Pons (tissue), 1 donor: Measurements from ENCODE around the gene ODR4.
"Not testable (repeated sequence)": the region's sequence is repeated elsewhere in the genome, so short reads cannot be mapped to it uniquely, and the experiment has no call there.

Experiments
- DNase-seq: peaks from one replicate; pipeline ENCODE4 v3.0.0-alpha.2; 2016; ENCODE audit warnings: low spot score

The ODR4 gene

DNA sequence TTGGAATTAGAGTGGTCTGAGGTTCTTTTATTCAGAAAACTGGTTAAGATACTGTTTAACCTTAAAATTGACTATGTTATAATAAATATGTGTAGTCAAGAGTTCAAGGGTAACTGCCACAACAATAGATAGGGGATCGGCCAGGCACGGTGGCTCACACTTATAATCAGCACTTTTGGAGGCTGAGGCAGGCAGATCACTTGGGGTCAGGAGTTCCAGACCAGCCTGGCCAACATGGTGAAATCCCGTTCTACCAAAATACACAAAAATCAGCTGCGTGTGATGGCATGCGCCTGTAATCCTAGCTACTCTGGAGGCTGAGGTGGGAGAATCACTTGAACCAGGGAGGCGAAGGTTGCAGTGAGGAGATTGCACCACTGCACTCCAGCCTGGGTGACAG lies 45.8 kb downstream of the ODR4 start:
- DNase-seq = no peak

DNA sequence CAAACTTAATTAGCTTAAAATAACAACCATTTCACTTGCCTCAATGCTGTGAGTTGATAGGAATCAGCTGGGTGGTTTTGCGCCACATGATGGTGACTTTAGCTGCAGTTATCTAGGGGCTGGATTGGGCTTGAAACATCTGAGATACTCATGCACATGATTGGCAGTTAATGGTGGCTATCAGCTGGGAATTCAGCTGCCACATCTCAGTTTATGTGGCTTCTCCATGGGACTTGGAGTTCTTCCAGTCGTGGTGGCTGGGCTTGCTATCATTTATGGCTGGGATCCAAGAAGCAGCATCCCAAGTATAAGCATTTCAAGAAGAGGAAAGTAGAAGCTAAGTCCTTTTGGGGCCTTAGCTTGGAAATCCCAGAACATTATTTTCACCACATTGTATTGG lies 48.9 kb downstream of the ODR4 start:
- DNase-seq = no peak

GRCh38 chr1:186426118-186426517 lies 50.5 kb downstream of the ODR4 start:
- DNase-seq = no peak

- DNase-seq = no peak
These were observed 53.4 kb downstream of the ODR4 start for GRCh38 chr1:186429017-186429416.

DNA sequence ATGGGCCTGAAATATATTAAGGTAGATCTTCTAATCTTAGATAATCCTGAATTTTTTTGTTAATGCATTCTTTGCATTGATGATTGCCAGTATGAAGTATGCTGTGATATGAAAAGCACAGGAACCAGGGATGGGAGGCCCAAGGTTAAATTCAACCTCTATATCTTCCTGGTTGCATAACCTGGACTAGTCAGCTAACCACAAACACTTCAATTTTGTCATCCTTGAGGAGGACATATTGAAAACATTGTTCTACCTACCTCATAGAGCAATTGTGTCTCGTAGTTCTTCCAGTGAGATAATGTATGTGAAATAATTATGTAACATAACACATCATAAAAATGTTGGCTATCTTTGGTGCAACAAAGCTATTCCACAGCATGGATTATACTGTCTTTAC lies 59.7 kb downstream of the ODR4 start:
- no peak for DNase-seq

GRCh38 chr1:186438567-186438966 lies 62.9 kb downstream of the ODR4 start:
- DNase-seq = no peak

DNA sequence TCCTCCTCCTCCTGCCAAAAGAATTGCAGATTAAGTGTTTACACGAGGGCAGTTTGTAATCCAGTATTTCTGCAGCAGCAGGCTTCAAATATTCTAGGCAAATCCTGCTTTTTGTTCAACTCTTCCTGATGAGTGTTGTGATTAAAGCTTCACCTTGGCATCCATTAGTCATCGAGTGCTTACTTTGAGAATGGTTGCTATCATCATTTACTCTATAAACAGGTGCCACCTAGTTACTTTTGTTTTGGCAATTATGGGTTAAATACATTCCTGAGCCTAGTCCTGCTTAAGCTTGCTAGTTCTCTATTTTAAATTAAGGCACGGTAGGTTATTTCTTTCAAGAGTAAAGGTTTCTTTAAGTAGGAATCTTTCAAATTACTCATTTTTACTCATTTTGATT lies 64.9 kb downstream of the ODR4 start:
- no peak for DNase-seq

DNA sequence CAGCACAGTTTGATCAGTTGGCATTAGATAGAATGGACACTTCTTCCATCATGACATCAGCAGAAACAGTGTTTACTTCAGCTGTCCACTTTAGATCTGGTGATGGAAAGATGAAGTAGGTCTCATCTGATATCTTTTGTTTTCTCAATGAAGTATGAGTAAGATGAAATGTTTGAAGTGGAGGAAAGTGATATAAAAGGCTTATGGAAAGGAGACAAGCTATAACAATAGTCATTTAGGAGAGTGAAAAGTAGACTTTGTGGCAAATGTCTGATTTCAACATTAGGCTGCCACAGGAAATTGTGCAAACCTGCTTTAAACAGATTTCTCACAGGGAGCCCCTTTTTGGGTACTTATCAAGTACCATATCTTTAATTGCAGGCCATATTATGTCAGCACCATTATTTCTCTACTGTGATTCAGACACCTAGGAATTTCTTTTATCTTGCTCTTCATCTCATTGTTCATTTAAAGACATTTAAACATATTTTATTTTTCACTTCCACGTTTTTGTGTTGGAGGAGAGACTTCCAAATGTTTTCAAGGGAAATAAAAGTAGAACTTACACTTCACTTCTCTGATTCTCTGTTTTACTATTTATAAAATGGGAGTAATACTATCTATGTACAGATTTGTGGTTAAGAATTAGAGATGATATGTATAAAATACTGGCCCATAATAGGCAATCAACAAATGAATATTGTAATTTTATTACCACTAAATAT lies 67.2 kb downstream of the ODR4 start:
- DNase-seq = peak; percentile 40

DNA sequence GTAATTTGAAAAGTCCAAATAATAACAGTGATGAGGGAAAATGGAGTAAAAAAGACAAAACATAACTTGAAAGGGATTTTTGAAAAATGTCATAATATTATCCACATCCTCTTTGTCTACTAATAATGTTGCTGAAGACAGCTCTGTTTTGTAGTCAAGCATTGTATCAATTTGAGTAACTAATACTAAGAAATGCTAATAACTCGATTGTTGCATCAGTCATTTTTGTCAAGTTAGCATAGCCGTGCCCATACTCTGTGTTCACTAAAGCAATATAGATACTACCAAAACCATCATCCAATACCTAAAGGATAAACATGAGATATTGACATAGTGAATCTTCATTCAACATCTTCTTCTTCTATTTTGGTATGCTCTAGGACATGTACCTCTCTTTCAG lies 68.0 kb downstream of the ODR4 start:
- DNase-seq = no peak

- no peak for DNase-seq
These were observed 70.5 kb downstream of the ODR4 start for GRCh38 chr1:186446152-186446551.

DNA sequence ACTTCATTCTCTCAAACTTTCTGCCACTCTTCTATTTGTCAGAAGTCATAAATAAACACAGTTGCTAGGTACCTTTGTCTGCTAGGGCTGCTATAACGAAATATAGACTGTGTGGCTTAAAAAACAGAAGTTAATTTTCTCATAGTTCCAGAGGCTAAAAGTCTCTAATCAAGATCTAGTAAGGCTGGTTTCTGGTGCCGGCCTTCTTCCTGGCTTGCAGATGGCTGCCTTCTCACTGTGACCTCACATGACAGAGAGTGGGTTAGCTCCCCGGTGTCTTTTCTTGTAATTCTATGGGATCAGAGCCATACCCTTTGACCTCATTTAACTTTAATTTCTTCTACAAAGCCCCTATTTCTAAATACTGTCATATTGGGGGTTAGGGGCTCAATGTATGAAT lies 79.3 kb downstream of the ODR4 start:
- DNase-seq = no peak

- DNase-seq = no peak
These were observed 81.2 kb downstream of the ODR4 start for GRCh38 chr1:186456729-186457255.

DNA sequence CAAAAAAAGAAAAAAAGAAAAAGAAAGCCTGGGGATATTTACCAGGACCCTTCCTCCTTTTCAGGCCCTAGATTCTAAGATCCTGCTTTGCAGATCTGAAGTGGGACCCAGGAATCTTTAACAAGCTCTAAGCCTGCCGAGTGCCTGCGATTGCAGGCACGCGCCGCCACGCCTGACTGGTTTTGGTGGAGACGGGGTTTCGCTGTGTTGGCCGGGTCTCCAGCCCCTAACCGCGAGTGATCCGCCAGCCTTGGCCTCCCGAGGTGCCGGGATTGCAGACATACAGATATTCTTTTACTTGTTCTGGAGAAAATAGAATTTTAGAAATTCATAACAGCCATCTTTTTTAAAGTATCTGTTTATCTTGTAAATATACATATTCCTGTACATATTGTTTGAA lies 83.5 kb downstream of the ODR4 start:
- DNase-seq = not testable (repeated sequence)

DNA sequence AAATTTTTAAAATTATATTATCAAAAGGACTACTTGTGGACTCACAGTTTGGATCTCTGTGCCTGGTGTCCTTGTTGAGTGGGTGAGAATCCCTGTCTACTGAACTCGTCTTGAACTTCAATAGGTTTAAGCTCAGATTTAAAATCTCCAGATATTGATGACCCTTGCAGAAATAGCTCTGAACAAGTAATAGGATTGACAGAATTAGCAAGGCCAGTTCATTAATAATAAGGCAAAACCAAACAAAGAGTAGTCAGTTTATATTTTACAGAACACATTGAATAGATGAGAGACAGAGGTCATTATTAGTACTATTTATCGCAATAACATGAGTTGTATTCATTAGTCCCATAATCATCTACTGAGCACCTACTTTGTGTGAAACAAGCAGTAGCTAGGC lies 85.4 kb downstream of the ODR4 start, which contains the start of gene PDC:
Gene PDC, minus strand, starts transcription at position 101 of the 400 bp plus-strand sequence. CDS start 11,655 bp downstream, outside the sequence.
- DNase-seq = no peak

GRCh38 chr1:186463511-186463910 lies 87.9 kb downstream of the ODR4 start:
- no peak for DNase-seq

GRCh38 chr1:186463926-186464325 lies 88.3 kb downstream of the ODR4 start:
- no peak for DNase-seq

DNA sequence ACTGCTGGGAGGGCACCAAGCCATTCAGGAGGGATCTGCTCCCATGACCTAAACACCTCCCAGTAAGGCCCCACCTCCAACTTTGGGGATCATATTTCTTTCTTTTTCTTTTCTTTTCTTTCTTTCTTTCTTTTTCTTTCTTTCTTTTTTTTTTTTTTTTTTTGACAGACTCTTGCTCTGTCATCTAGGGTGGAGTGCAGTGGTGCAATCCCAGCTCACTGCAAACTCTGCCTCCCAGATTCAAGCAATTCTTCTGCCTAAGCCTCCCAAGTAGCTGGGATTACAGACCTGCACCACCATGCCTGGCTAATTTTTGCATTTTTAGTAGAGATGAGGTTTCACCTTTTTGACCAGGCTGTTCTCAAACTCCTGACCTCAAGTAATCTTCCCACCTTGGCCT lies 89.9 kb downstream of the ODR4 start:
- not testable (repeated sequence) for DNase-seq

DNA sequence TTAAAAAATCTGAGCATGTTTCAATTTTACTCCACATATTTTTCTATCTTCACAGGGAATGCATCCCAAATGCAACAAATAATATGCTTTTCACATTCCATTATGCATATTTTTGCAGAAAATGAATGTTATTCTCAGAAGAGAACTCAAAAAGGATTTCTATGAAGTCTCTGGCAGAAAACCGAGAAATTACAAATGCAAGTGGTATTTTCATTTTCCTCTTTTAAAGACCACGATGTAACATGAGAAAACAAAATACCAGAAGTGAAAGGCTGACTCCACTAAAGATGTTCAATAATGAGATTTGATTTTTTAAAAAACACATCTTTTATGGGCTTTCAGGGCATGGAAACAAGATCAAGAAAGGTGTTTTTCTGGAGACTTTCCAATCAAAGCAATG lies 90.3 kb downstream of the ODR4 start:
- DNase-seq = no peak
